Measurements from ENCODE around the gene SCLY. TPM values are rescaled to one million over a fixed set of nuclear protein-coding genes. Genes with fewer than 3 reads are reported as not detected.
A peak's percentile ranks its signal among the peaks of the same experiment; 100 is the strongest.

The SCLY gene
- total RNA-seq, 2 experiments from 2014 or later = 27.1 to 30.0 TPM

DNA sequence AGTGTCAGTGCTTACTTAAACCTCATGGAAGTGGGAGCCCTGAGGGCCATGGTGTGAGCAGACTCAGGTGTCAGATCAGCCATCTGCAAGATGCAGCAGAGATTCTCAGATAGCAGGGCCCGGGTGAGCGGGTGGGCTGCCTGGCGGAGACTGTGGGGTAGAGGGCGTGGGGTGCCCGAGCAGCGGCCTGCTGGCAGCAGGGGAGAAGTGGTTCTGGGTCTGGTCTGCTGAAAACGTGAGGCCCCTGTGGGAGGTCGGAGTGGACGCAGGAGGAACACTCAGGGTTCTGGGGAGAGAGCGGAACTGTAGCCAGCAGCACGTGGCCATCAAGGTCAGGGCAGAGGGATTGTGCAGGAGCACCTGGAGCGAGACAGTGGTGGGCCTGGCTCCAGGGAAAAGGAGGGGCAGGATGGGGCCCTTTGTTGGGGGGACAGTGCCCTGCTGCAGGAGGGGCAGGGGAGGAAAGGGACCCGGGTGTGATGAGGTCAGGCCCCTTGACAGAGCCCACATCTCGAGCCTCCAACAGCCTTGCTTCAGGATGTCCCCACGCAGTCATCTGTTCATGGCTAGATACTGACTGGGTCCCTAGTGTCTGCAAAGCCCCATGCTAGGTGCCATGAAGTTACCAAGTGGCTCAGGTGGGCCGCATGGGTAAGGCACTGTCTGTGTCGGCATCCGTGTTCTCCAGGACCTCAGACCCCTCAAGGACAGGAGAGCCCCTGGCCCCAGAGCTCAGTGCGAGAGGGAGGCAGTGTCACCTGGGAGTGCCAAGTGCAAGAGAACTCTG, 36.6 kb downstream of the SCLY start:
- no peaks in the 10 kb centered on the region for H3K9me3 Mint-ChIP-seq
- POLR2A ChIA-PET = no interaction called here
- no peak for DNase-seq
- no peaks in the 10 kb centered on the region for H3K27me3 Mint-ChIP-seq
- no peak overlapping the region for H3K27ac Mint-ChIP-seq
- H3K36me3 Mint-ChIP-seq (ENCODE audit: low read depth) = peaks cover 1% of the 10 kb centered on the region
- no peak overlapping the region for H3K4me3 Mint-ChIP-seq
- H3K4me1 Mint-ChIP-seq = no peaks in the 10 kb centered on the region
- CTCF ChIA-PET = no interaction called here

DNA sequence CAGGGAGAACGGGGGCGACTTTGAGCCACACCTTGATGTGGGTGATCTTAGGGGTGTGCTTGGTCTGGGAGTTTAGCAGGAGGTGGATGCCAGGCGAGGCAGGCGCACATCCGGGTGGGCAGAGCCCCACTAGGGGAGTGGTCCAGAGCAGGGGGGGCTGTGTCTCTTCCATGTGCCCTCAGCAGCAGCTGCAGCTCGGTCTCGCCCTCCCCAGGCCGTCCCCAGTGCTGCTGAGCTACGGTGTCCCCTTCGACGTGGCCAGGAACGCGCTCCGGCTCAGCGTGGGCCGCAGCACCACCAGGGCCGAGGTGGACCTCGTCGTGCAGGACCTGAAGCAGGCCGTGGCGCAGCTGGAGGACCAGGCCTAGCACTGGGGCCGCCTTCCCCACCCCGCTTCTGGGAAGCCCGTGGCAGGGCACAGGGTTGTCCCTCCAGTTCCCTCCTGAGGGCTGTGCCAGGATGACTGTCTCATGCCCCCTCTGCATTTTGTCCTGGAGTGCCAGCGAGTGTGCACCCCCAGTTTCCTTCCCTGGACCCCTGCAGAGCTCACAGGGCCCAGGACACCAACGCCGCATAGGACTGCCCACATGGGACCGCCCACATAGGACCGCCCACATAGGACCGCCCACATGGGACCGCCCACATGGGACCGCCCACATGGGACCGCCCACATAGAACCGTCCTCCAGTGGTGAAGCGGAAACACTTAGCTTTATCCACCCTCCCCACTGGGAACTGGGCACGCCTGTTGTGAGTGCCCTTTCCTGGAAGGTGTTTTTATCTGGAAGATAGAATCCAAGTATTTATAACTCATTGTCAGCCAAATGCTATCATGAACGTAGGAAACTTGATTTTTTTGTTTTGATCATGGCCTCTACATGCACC, 37.4 kb downstream of the SCLY start:
- no peaks in the 10 kb centered on the region for H3K4me1 Mint-ChIP-seq
- ChIA-PET POLR2A (no interaction called here), CTCF (interaction anchor here (1.2 kb wide), 1 partner anchor 39 kb away, joined by 4 read pairs; no protein-coding TSS in a partner anchor)
- H3K9me3 Mint-ChIP-seq = no peaks in the 10 kb centered on the region
- DNase-seq = no peak
- no peaks in the 10 kb centered on the region for H3K36me3 Mint-ChIP-seq (ENCODE audit: low read depth)
- H3K27me3 Mint-ChIP-seq = no peaks in the 10 kb centered on the region
- H3K4me3 Mint-ChIP-seq = no peak overlapping the region
- H3K27ac Mint-ChIP-seq = no peak overlapping the region

DNA sequence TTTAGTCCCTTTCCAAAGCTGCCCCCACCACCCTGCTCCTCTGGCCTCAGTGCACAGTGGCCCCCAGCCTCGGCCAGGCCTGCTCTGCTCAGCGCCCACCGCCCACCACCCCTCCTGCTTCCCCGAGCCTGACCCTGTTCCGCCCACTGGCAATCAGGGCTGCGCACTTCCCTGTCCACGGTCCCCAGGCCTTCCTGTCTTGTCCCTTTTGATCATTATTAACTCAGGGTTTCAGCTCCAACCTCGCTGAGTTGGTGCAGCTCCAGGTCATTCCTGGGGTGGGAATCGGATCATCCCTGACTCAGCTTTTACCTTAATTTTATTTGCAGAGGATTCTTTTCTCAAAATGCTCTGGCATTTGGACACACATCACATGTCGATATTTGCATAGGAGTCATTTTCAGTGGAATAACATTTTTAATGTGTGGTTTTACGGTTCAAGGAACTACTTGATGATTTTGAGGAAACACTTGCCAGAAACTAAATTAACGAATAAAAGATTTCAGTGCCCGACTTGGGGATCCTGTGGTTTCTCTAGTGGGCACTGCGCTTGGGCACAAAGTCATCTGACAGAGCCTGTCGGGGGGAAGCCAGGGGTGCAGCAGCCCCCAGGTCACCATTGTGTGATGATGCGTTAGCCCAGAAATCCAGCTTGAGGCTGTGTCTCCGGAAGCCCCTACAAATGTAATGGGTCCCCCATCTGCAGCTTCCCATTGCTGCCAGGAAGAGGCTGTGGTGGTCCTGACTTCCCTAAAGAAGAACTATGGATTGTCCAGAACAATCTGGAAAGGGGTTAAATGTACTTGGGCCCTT, 38.3 kb downstream of the SCLY start:
- POLR2A ChIA-PET = no interaction called here
- no peak overlapping the region for H3K4me3 Mint-ChIP-seq
- H3K36me3 Mint-ChIP-seq (ENCODE audit: low read depth) = no peaks in the 10 kb centered on the region
- no peaks in the 10 kb centered on the region for H3K9me3 Mint-ChIP-seq
- no peaks in the 10 kb centered on the region for H3K27me3 Mint-ChIP-seq
- CTCF ChIA-PET = interaction anchor here (1.2 kb wide), 1 partner anchor 38 kb away, joined by 4 read pairs; no protein-coding TSS in a partner anchor
- no peak for DNase-seq
- H3K27ac Mint-ChIP-seq = no peak overlapping the region
- H3K4me1 Mint-ChIP-seq = no peaks in the 10 kb centered on the region

DNA sequence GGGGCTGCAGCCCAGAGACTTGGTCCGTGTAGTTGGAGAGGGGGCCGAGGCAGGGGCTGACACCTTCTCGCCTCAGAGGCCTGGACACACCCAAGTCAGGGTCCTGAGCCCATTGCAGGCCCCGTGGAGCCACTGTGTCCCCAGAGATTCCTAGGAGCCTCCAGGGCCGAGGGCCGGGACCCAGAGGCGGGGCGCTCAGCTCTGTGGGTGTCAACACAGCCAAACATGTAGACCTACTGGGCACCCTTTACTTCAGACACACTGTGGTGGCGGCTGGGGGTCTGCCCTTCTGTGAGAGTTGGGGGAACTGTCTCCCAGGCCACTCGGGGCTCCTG, 38.9 kb downstream of the SCLY start:
- ChIA-PET CTCF (interaction anchor here (1.2 kb wide), 1 partner anchor 37 kb away, joined by 4 read pairs; no protein-coding TSS in a partner anchor), POLR2A (no interaction called here)
- DNase-seq = no peak
- Mint-ChIP-seq H3K27ac (no peak overlapping the region), H3K9me3 (no peaks in the 10 kb centered on the region), H3K36me3 (ENCODE audit: low read depth) (no peaks in the 10 kb centered on the region), H3K4me3 (no peak overlapping the region), H3K4me1 (no peaks in the 10 kb centered on the region), H3K27me3 (no peaks in the 10 kb centered on the region)

GRCh38 chr2:238100049-238100820, 39.4 kb downstream of the SCLY start, which contains the start of gene ESPNL:
Gene ESPNL, plus strand, starts transcription at chr2:238100340. Its CDS starts 80 bp downstream, at chr2:238100420.
- no peak within 1 kb of the TSS for H3K27ac Mint-ChIP-seq

GRCh38 chr2:238100821-238101771, 40.3 kb downstream of the SCLY start:
- Mint-ChIP-seq H3K9me3 (no peaks in the 10 kb centered on the region), H3K27me3 (no peaks in the 10 kb centered on the region), H3K36me3 (ENCODE audit: low read depth) (no peaks in the 10 kb centered on the region), H3K4me3 (no peak overlapping the region), H3K4me1 (no peaks in the 10 kb centered on the region), H3K27ac (no peak overlapping the region)
- DNase-seq = no peak
- POLR2A ChIA-PET = no interaction called here
- CTCF ChIA-PET = no interaction called here

More at GRCh38 chr2:238100049-238100820, 39.4 kb downstream of the SCLY start, which contains the start of gene ESPNL:
- Mint-ChIP-seq H3K4me3 (no peak within 1 kb of the TSS), H3K4me1 (no peaks in the 10 kb centered on the region), H3K27me3 (no peaks in the 10 kb centered on the region), H3K9me3 (no peaks in the 10 kb centered on the region), H3K36me3 (ENCODE audit: low read depth) (no peaks in the 10 kb centered on the region)
- POLR2A ChIA-PET = no interaction called here
- no peak for DNase-seq
- CTCF ChIA-PET = no interaction called here

DNA sequence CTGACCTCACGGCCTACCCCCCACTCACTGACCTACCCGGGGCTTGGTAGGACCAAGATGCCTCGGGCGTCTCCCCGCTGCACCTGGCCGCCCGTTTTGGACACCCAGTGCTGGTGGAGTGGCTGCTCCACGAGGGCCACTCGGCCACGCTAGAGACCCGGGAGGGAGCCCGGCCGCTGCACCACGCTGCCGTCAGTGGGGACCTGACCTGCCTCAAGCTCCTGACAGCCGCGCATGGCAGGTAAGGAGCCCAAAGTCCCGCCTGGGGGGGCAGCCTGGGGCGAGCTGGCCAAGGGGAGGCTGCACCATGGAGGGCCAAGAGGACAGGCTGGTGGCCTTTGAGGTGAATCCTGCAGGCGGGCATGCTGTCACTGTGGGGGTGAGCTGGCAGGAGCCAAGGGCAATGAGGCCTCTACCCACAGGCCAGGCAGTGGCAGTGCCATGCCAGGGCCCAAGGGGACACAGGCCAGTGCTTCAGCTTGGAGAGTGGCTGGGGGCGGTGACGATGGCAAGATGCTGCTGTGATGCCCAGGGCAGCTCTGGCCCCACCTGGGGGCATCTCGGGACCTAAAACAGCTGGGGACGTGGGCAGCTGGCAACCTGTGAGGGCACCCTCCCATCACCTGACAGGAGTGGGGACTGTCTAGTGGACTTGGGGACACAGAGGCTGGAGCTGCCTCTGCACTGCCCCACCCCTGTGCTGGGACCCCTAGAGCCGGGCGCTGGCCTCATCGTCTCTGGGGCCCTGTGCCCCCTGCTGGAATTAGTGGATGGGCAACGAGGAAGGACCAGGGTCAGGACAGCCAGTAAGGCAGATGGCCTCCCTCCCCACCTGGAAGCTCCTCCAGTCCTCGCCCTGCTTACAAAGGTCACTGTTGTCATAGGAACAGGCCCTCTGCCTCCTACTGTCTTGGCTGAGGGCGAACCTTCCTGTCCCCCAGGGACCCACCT, 41.4 kb downstream of the SCLY start:
- ChIA-PET POLR2A (no interaction called here), CTCF (no interaction called here)
- Mint-ChIP-seq H3K36me3 (ENCODE audit: low read depth) (no peaks in the 10 kb centered on the region), H3K27ac (no peak overlapping the region), H3K9me3 (no peaks in the 10 kb centered on the region), H3K4me1 (no peaks in the 10 kb centered on the region), H3K27me3 (no peaks in the 10 kb centered on the region), H3K4me3 (no peak overlapping the region)
- DNase-seq = no peak

DNA sequence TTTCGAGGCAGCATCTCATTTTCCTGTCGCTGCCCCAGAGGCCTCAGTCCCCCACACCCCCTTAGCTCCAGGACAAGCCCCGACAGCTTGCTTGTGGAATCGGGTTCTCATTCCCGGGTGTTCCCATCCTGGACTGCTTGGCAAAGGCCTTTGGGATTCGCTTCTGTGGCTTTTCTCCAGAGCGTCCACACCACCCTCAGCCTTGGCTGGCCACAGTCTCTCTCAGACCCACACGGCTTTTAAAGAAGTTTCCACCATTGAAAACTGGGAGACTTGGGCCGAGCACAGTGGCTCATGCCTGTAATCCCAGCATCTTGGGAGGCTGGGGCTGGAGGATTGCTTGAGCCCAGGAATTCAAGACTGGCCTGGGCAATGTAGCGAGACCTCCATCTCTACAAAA, 42.1 kb downstream of the SCLY start:
- no peak overlapping the region for H3K4me3 Mint-ChIP-seq
- CTCF ChIA-PET = no interaction called here
- H3K36me3 Mint-ChIP-seq (ENCODE audit: low read depth) = no peaks in the 10 kb centered on the region
- no peak overlapping the region for H3K27ac Mint-ChIP-seq
- H3K9me3 Mint-ChIP-seq = no peaks in the 10 kb centered on the region
- no peaks in the 10 kb centered on the region for H3K4me1 Mint-ChIP-seq
- H3K27me3 Mint-ChIP-seq = no peaks in the 10 kb centered on the region
- POLR2A ChIA-PET = no interaction called here
- DNase-seq = no peak

DNA sequence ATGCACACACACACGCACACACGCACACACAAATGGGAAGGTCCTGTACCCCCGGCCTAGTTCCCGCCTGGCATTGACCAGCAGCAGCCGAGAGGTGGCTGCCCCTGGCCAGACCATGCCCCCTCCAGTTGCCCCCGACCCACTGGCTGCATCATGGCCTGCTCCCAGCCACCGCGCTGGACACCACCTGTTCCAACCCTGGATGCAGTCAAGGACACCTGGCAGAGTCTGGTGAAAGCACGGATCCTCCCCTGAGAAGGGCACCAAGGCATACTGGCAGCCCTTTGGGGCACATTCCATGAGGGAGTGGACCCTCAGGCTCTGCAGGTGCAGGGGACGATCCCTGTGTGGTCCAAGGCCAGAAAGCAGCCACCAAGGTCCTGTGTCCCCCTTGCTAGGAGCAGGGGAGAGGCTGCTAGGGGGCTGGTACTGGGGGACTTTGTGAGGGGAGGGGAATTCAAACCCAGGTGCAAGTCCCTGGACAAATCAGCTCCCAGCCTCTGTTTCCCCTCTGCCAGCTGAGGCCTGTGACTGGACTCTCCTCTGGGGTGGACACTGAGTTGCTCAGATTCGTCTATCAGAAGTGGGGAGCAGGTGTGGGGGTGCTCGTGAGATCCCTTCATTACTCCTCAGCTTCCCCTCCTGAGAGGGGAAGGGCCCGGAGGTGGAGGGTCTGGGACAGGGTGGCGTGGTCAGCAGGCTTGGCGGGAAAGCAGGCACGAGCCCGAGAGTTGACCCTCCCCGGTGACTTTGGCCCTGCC, 42.8 kb downstream of the SCLY start:
- Mint-ChIP-seq H3K9me3 (no peaks in the 10 kb centered on the region), H3K36me3 (ENCODE audit: low read depth) (no peaks in the 10 kb centered on the region), H3K27me3 (no peaks in the 10 kb centered on the region), H3K4me1 (peaks cover 4% of the 10 kb centered on the region), H3K27ac (peak overlapping the region; percentile 62), H3K4me3 (no peak overlapping the region)
- DNase-seq = no peak
- CTCF ChIA-PET = no interaction called here
- POLR2A ChIA-PET = no interaction called here

DNA sequence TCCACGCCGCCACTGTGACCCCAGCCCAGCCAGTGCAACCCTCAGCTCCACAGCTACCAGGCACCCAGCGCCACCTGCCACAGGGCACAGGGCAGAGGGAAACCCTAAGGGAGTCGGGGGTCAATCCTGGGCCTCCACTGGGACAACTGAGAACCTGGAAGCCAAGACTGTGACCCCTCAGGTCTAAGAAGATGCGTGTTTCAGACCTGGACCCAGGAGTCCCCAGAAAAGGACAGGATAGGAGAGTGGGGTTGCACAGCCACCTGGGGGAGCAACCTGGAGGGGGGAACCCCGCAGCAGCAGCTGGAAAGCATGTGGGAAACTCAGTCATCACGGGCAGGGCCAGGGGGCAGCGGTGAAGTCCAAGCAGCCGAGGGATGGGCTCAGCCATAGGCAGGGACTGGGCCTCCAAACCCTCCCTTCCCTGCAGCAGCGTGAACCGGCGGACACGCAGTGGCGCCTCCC, 43.5 kb downstream of the SCLY start:
- CTCF ChIA-PET = no interaction called here
- no peaks in the 10 kb centered on the region for H3K36me3 Mint-ChIP-seq (ENCODE audit: low read depth)
- DNase-seq = no peak
- peaks cover 10% of the 10 kb centered on the region for H3K4me1 Mint-ChIP-seq
- H3K4me3 Mint-ChIP-seq = no peak overlapping the region
- no peaks in the 10 kb centered on the region for H3K27me3 Mint-ChIP-seq
- POLR2A ChIA-PET = no interaction called here
- H3K27ac Mint-ChIP-seq = no peak overlapping the region
- H3K9me3 Mint-ChIP-seq = no peaks in the 10 kb centered on the region

Measured in activated CD4-positive, alpha-beta T cell treated with anti-CD3 and anti-CD28 coated beads, Interleukin-2, amount 10 ng/mL, durations not matched to agents 7 days and 5 days (primary cell).